HEK293 (cell line): ENCODE data around the gene GALR2.

Source experiments
- CTCF ChIP-seq: fragments of 450-650 bp; formaldehyde crosslinking; IDR thresholded peaks from 2 replicates; pipeline ENCODE4 v1.5.1; 2016; ENCODE audit warnings: missing biosample characterization, missing genetic modification characterization
- REST ChIP-seq: fragments of 450-650 bp; formaldehyde crosslinking; IDR thresholded peaks from 2 replicates; pipeline ENCODE4 v1.5.1; 2016; ENCODE audit warnings: missing biosample characterization, missing genetic modification characterization
- YY1 ChIP-seq: fragments of 450-650 bp; formaldehyde crosslinking; IDR thresholded peaks from 2 replicates; pipeline ENCODE4 v1.5.1; 2018; ENCODE audit warnings: missing biosample characterization, missing genetic modification characterization
- ZNF274 ChIP-seq, 2 experiments: fragments of 200-500 bp in 1 of 2; fragments of 450-650 bp in 1 of 2; sonication (Bioruptor generic) in 1 of 2; formaldehyde crosslinking in 1 of 2; IDR thresholded peaks; 2 replicates each; pipeline versions ENCODE4 v1.5.1 to v1.6.1; 2014 to 2016; ENCODE audit warnings: borderline replicate concordance in 1 of 2, inconsistent platforms in 1 of 2, low read length in 1 of 2, missing biosample characterization in 1 of 2, missing genetic modification characterization in 1 of 2
- ZNF423 ChIP-seq: fragments of 450-650 bp; formaldehyde crosslinking; IDR thresholded peaks from 2 replicates; pipeline ENCODE4 v1.5.1; 2016; ENCODE audit warnings: missing biosample characterization, missing genetic modification characterization

GRCh38 chr17:76088868-76089576 lies 14.4 kb downstream of the GALR2 start:
- TF ChIP-seq CTCF (tag by site-specific recombination) (no peak), YY1 (no peak), REST (tag by site-specific recombination) (no peak), ZNF274 (IDR thresholded peaks at IDR 0.05; ENCODE audit: low read length) (no peak), ZNF274 (tag by site-specific recombination; IDR thresholded peaks at IDR 0.05; ENCODE audit: borderline replicate concordance) (no peak), ZNF423 (no peak)
